H1 (cell line): ENCODE results near the gene APH1B. TPM values are rescaled to one million over a fixed set of nuclear protein-coding genes. Genes with fewer than 3 reads are reported as not detected.

Source experiments
- CTCF ChIA-PET: fragments of 300-600 bp; sonication (Branson Sonifier 250); formaldehyde crosslinking; loops from one replicate; lab custom pipeline; 2021; ENCODE audit not compliant: partially characterized antibody; lab: Charles Lee
- POLR2A ChIA-PET: fragments of 300-600 bp; sonication (Branson Sonifier 250); formaldehyde crosslinking; loops from one replicate; lab custom pipeline; 2021; ENCODE audit warnings: inconsistent platforms; ENCODE audit not compliant: partially characterized antibody; lab: Charles Lee
- DNase-seq, 2 experiments: peaks; one replicate each; pipeline versions ENCODE4 v3.0.0 to v3.0.0-alpha.2; 2010 to 2022; ENCODE audit warnings: low spot score in 2 of 2, low read depth in 1 of 2, mixed read lengths in 1 of 2
- FAIRE-seq: peaks from 2 replicates; lab custom pipeline; 2011; peaks lifted over from hg19 to GRCh38; lab: Jason Lieb, UNC
- H2AFZ ChIP-seq: 2 replicates; pipeline ENCODE4 v1.8.1; 2012; ENCODE audit warnings: low read length, inconsistent platforms
- H2AK5ac ChIP-seq: 2 replicates; pipeline ENCODE4 v1.6.1; 2013; ENCODE audit warnings: low read depth, low read length
- H2BK120ac ChIP-seq: replicated peaks from 2 replicates; pipeline ENCODE3; 2013; ENCODE audit warnings: low read depth, low read length, inconsistent platforms
- H2BK12ac ChIP-seq: 2 replicates; pipeline ENCODE4 v1.6.1; 2013; ENCODE audit warnings: low read depth, low read length
- H2BK15ac ChIP-seq: 2 replicates; pipeline ENCODE4 v1.6.1; 2013; ENCODE audit warnings: low read length
- H2BK20ac ChIP-seq: 2 replicates; pipeline ENCODE4 v1.6.1; 2013; ENCODE audit warnings: low read length
- H2BK5ac ChIP-seq: 2 replicates; pipeline ENCODE4 v1.6.1; 2013; ENCODE audit warnings: low read depth, low read length
- H3K14ac ChIP-seq: 2 replicates; pipeline ENCODE4 v1.6.1; 2013; ENCODE audit warnings: inconsistent platforms; ENCODE audit not compliant: insufficient read length
- H3K18ac ChIP-seq: 2 replicates; pipeline ENCODE4 v1.6.1; 2013; ENCODE audit warnings: low read length; ENCODE audit errors: extremely low read depth
- H3K23ac ChIP-seq: 2 replicates; pipeline ENCODE4 v1.6.1; 2013; ENCODE audit warnings: inconsistent platforms; ENCODE audit not compliant: insufficient read length
- H3K23me2 ChIP-seq: 2 replicates; pipeline ENCODE4 v1.6.1; 2013; ENCODE audit warnings: low read depth, low read length
- H3K27ac ChIP-seq: 2 replicates; pipeline ENCODE4 v1.6.1; 2011; ENCODE audit warnings: low read depth, low read length, inconsistent platforms
- H3K27me3 ChIP-seq, 4 experiments: replicated peaks in 1 of 4; 1 replicate in 1 of 4; 2 replicates in 3 of 4; pipeline versions ENCODE4 v1.6.1 to v1.8.1; 2011 to 2013; ENCODE audit warnings: low read length in 3 of 4, mild to moderate bottlenecking in 3 of 4, inconsistent platforms in 2 of 4, mixed read lengths in 2 of 4, moderate library complexity in 1 of 4; ENCODE audit not compliant: control insufficient read depth in 3 of 4, insufficient read depth in 3 of 4; ENCODE audit errors: extremely low read depth in 1 of 4
- H3K36me3 ChIP-seq, 4 experiments: 2 replicates each; pipeline versions ENCODE4 v1.6.1 to v1.8.1; 2011 to 2013; ENCODE audit warnings: mild to moderate bottlenecking in 4 of 4, low read length in 3 of 4, moderate library complexity in 2 of 4, control low read depth in 1 of 4, inconsistent platforms in 1 of 4; ENCODE audit not compliant: insufficient read depth in 4 of 4, control insufficient read depth in 2 of 4
- H3K4ac ChIP-seq: replicated peaks from 2 replicates; pipeline ENCODE3; 2013; ENCODE audit warnings: low read length, low read depth, mixed read lengths, inconsistent platforms; ENCODE audit not compliant: insufficient read length
- H3K4me1 ChIP-seq, 4 experiments: replicated peaks in 1 of 4; 1 replicate in 1 of 4; 2 replicates in 3 of 4; pipeline versions ENCODE4 v1.6.1 to v1.8.1; 2011 to 2013; ENCODE audit warnings: low read length in 3 of 4, inconsistent platforms in 2 of 4, mixed read lengths in 1 of 4; ENCODE audit not compliant: insufficient read depth in 4 of 4, control insufficient read depth in 3 of 4
- H3K4me2 ChIP-seq, 2 experiments: 2 replicates each; pipeline versions ENCODE4 v1.6.1 to v1.8.1; 2011 to 2013; ENCODE audit warnings: low read depth in 2 of 2, low read length in 2 of 2, control low read depth in 1 of 2, inconsistent platforms in 1 of 2, mild to moderate bottlenecking in 1 of 2; ENCODE audit not compliant: insufficient read depth in 1 of 2
- H3K4me3 ChIP-seq, 4 experiments: fragments of 200-600, 300-600 bp in 1 of 4; sonication (generic), shearing (Covaris generic), sonication (Bioruptor Twin) in 1 of 4; 2 replicates each; pipeline versions ENCODE4 v1.5.1 to v1.8.1; 2011 to 2016; ENCODE audit warnings: low read length in 4 of 4, low read depth in 3 of 4, control low read depth in 2 of 4, inconsistent platforms in 2 of 4, mild to moderate bottlenecking in 2 of 4, mixed read lengths in 1 of 4, moderate library complexity in 1 of 4; ENCODE audit not compliant: insufficient read depth in 2 of 4; ENCODE audit errors: extremely low read depth in 1 of 4
- H3K56ac ChIP-seq: replicated peaks from 2 replicates; pipeline ENCODE3; 2013; ENCODE audit warnings: low read depth, mild to moderate bottlenecking, mixed read lengths, low read length, inconsistent platforms; ENCODE audit not compliant: insufficient read length
- H3K79me1 ChIP-seq: 2 replicates; pipeline ENCODE4 v1.6.1; 2013; ENCODE audit warnings: low read depth, low read length, control low read depth
- H3K79me2 ChIP-seq, 2 experiments: 2 replicates each; pipeline versions ENCODE4 v1.6.1 to v1.8.1; 2012 to 2013; ENCODE audit warnings: low read length in 2 of 2, mild to moderate bottlenecking in 2 of 2, inconsistent platforms in 1 of 2; ENCODE audit not compliant: insufficient read depth in 2 of 2, control insufficient read depth in 1 of 2
- H3K9ac ChIP-seq, 4 experiments: replicated peaks in 1 of 4; 1 replicate in 1 of 4; 2 replicates in 3 of 4; pipeline versions ENCODE4 v1.6.1 to v1.8.1; 2011 to 2013; ENCODE audit warnings: low read depth in 3 of 4, low read length in 3 of 4, control low read depth in 2 of 4, mild to moderate bottlenecking in 2 of 4, moderate library complexity in 2 of 4, inconsistent platforms in 1 of 4; ENCODE audit errors: extremely low read depth in 1 of 4
- H3K9me3 ChIP-seq, 2 experiments: 2 replicates each; pipeline versions ENCODE4 v1.6.1 to v1.8.1; 2012 to 2013; ENCODE audit warnings: mild to moderate bottlenecking in 2 of 2, moderate library complexity in 2 of 2, control low read depth in 1 of 2, inconsistent platforms in 1 of 2, low read depth in 1 of 2, low read length in 1 of 2, mixed read lengths in 1 of 2; ENCODE audit not compliant: insufficient read depth in 2 of 2
- H4K20me1 ChIP-seq, 2 experiments: replicated peaks in 1 of 2; 2 replicates each; pipeline versions ENCODE3 to v1.8.1; 2011 to 2013; ENCODE audit warnings: inconsistent platforms in 2 of 2, low read length in 2 of 2, mild to moderate bottlenecking in 1 of 2; ENCODE audit not compliant: insufficient read depth in 2 of 2, control insufficient read depth in 1 of 2
- H4K5ac ChIP-seq: 2 replicates; pipeline ENCODE4 v1.6.1; 2013; ENCODE audit warnings: low read length, low read depth, mixed read lengths, inconsistent platforms; ENCODE audit not compliant: insufficient read length
- H4K8ac ChIP-seq: 2 replicates; pipeline ENCODE4 v1.8.0; 2013; ENCODE audit warnings: mild to moderate bottlenecking, moderate library complexity, low read length, inconsistent platforms; ENCODE audit not compliant: insufficient read depth; ENCODE audit errors: extremely low read depth
- H4K91ac ChIP-seq: replicated peaks from 2 replicates; pipeline ENCODE3; 2013; ENCODE audit warnings: low read length, mixed read lengths, inconsistent platforms; ENCODE audit not compliant: insufficient read length
- BCL11A ChIP-seq, 2 experiments: IDR thresholded peaks; one replicate each; pipeline ENCODE4 v1.6.1; 2011; ENCODE audit warnings: low read depth in 2 of 2, low read length in 2 of 2, mild to moderate bottlenecking in 2 of 2
- CEBPB ChIP-seq: IDR thresholded peaks from 2 replicates; pipeline ENCODE4 v1.6.1; 2012; ENCODE audit warnings: low read depth, low read length
- CHD2 ChIP-seq: IDR thresholded peaks from 2 replicates; pipeline ENCODE4 v1.6.1; 2012; ENCODE audit warnings: low read length, improper control_type of control experiment
- CREB1 ChIP-seq: IDR thresholded peaks from 2 replicates; pipeline ENCODE4 v1.6.1; 2012; ENCODE audit warnings: inconsistent platforms
- FOSL1 ChIP-seq: IDR thresholded peaks from 2 replicates; pipeline ENCODE4 v1.6.1; 2011; ENCODE audit warnings: mild to moderate bottlenecking, low read depth, low read length, moderate library complexity; ENCODE audit not compliant: insufficient read depth
- HDAC6 ChIP-seq: IDR thresholded peaks from one replicate; pipeline ENCODE4 v1.7.1; 2012; ENCODE audit warnings: low read depth, mild to moderate bottlenecking, inconsistent platforms, low read length, moderate library complexity
- MAFK ChIP-seq: IDR thresholded peaks from 2 replicates; pipeline ENCODE4 v1.6.1; 2012; ENCODE audit warnings: low read depth, mild to moderate bottlenecking, improper control_type of control experiment, low read length
- POLR2A ChIP-seq, 2 experiments: IDR thresholded peaks; 1 replicate in 1 of 2; 2 replicates in 1 of 2; pipeline ENCODE4 v1.6.1; 2011; ENCODE audit warnings: low read depth in 2 of 2, low read length in 2 of 2, mild to moderate bottlenecking in 2 of 2; ENCODE audit errors: control extremely low read depth in 1 of 2
- POLR2AphosphoS5 ChIP-seq: IDR thresholded peaks from 2 replicates; pipeline ENCODE4 v1.6.1; 2011; ENCODE audit warnings: low read depth, low read length
- RAD21 ChIP-seq, 2 experiments: IDR thresholded peaks in 1 of 2; conservative IDR thresholded peaks in 1 of 2; 2 replicates each; pipeline ENCODE4 v1.6.1; 2011; ENCODE audit warnings: low read depth in 2 of 2, low read length in 2 of 2, improper control_type of control experiment in 1 of 2, inconsistent platforms in 1 of 2, mild to moderate bottlenecking in 1 of 2, moderate library complexity in 1 of 2
- TEAD4 ChIP-seq: IDR thresholded peaks from 2 replicates; pipeline ENCODE4 v1.6.1; 2012; ENCODE audit warnings: low read depth, low read length, inconsistent platforms, mixed read lengths
- WGBS, 2 experiments: shearing (Covaris generic) in 1 of 2; methylation state at CpG; one replicate each; pipeline versions ENCODE4 v1.1.6 to v1.1.7; 2013 to 2015; ENCODE audit warnings: low lambda C conversion rate in 2 of 2, mixed read lengths in 2 of 2, inconsistent platforms in 1 of 2, low coverage in 1 of 2, missing lambda C conversion rate in 1 of 2; ENCODE audit not compliant: insufficient replicate concordance in 2 of 2, insufficient coverage in 1 of 2, insufficient read length in 1 of 2; ENCODE audit errors: extremely low coverage in 1 of 2, missing lambda C conversion rate in 1 of 2; 5-methylcytosine and 5-hydroxymethylcytosine counted together
- polyA plus RNA-seq, 7 experiments: library from polyadenylated mRNA; depleted of rRNA in 3 of 7; stranded (reverse) in 5 of 7; unstranded in 2 of 7; fragments of >200 nt in 5 of 7; fragments of 200-250 nt in 2 of 7; gene quantifications; 1 replicate in 5 of 7; 2 replicates in 1 of 7; 4 replicates in 1 of 7; pipeline versions ENCODE4 v1.2.1 to v1.2.3, GENCODE V29; 2011 to 2013; ENCODE audit warnings: missing spikeins in 2 of 7, mixed read lengths in 2 of 7
- total RNA-seq: library from RNA; stranded (reverse); fragmentation: NEBNext Ultra II Directional; extraction: Animal tissue kit (Norgen Biotek cat#: 25700); gene quantifications from 2 replicates; pipeline ENCODE4 v1.2.1, GENCODE V29; 2021

Gene APH1B
- total and polyA plus RNA-seq, 2 of the 8 experiments (the other 6 are each of a cell fraction or from before 2014, with no cell fraction given) = 11.5 to 22.9 TPM

GRCh38 chr15:63251701-63252100, 25.7 kb upstream of the APH1B start:
- H4K91ac ChIP-seq = no peak overlapping the region
- H3K14ac ChIP-seq = no peak overlapping the region
- H3K9me3 ChIP-seq = no peaks in the 10 kb centered on the region
- H4K5ac ChIP-seq = no peak overlapping the region
- H2AFZ ChIP-seq = no peak overlapping the region
- no peak overlapping the region for H2BK15ac ChIP-seq
- peaks cover 0 to 7% (median 3%) of the 10 kb centered on the region in 4 experiments; a peak in 4 of 7 replicates for H3K4me1 ChIP-seq
- no peak for TF ChIP-seq MAFK
- TF ChIP-seq CHD2 = no peak
- TF ChIP-seq CREB1 = no peak
- TF ChIP-seq RAD21 (IDR thresholded peaks at IDR 0.05 in 1 of 2, conservative IDR thresholded peaks at IDR 0.05 in 1 of 2; ENCODE audit: low read depth in 2 of 2, low read length in 2 of 2) = no peak
- no peak for TF ChIP-seq POLR2AphosphoS5
- TF ChIP-seq CEBPB = no peak
- TF ChIP-seq FOSL1 = no peak
- TF ChIP-seq HDAC6 = no peak
- no peak for TF ChIP-seq TEAD4
- TF ChIP-seq POLR2A (IDR thresholded peaks at IDR 0.05; ENCODE audit: control extremely low read depth in 1 of 2, low read depth in 2 of 2, low read length in 2 of 2) = no peak
- no peak for TF ChIP-seq BCL11A (IDR thresholded peaks at IDR 0.05; ENCODE audit: low read depth in 2 of 2, low read length in 2 of 2)
- no peak overlapping the region for H2BK5ac ChIP-seq
- H3K9ac ChIP-seq = no peak overlapping the region
- FAIRE-seq (no peak), DNase-seq (no peak)
- H3K79me2 ChIP-seq = no peaks in the 10 kb centered on the region
- no peak overlapping the region for H2AK5ac ChIP-seq
- no peak overlapping the region for H3K18ac ChIP-seq
- no peak overlapping the region for H2BK120ac ChIP-seq
- H3K23me2 ChIP-seq = no peaks in the 10 kb centered on the region
- ChIA-PET POLR2A (no interaction called here), CTCF (interaction anchor here (0.7 kb wide), 1 partner anchor 13 kb away, joined by 3 read pairs; no protein-coding TSS in a partner anchor)
- H3K4me3 ChIP-seq = no peak overlapping the region
- no peak overlapping the region for H2BK20ac ChIP-seq
- H3K27ac ChIP-seq = no peak overlapping the region
- peaks cover 2 to 5% (median 4%) of the 10 kb centered on the region in 4 experiments; a peak in 4 of 8 replicates for H3K36me3 ChIP-seq
- no peak overlapping the region for H3K56ac ChIP-seq
- H4K8ac ChIP-seq = no peak overlapping the region
- no peak overlapping the region for H2BK12ac ChIP-seq
- H4K20me1 ChIP-seq = no peaks in the 10 kb centered on the region
- 96% methylated on average over 2 of the region's 2 CpGs; no CpG with 5 or more reads in 1 of the 2 experiments for WGBS, 2 experiments
- H3K79me1 ChIP-seq = no peaks in the 10 kb centered on the region
- H3K27me3 ChIP-seq = no peaks in the 10 kb centered on the region
- H3K4me2 ChIP-seq = no peak overlapping the region
- H3K23ac ChIP-seq = no peak overlapping the region
- no peak overlapping the region for H3K4ac ChIP-seq
